A549 (cell line): Measurements from ENCODE around the gene TRMT1L. TPM values are rescaled to one million over a fixed set of nuclear protein-coding genes. Genes with fewer than 3 reads are reported as not detected.
A peak's percentile ranks its signal among the peaks of the same experiment; 100 is the strongest.

Experiments
- ATAC-seq, 2 experiments: fragments of 200-7000 bp in 1 of 2; fragments of >200 bp in 1 of 2; cut with Nextera tagmentation in 1 of 2; cut with Tn5 transposase in 1 of 2; 3 replicates each; pipeline versions ENCODE4 v1.8.0 to v1.9.1; 2018 to 2020; ENCODE audit warnings: mild to moderate bottlenecking in 1 of 2, moderate library complexity in 1 of 2
- CTCF ChIA-PET: fragments of 300-600 bp; sonication (Branson Sonifier 250); formaldehyde crosslinking; extraction: SDS; loops from one replicate; lab custom pipeline; 2021; ENCODE audit warnings: antibody characterized with exemption, inconsistent platforms; lab: Yijun Ruan, JAX
- POLR2A ChIA-PET: fragments of 350-600 bp; formaldehyde crosslinking; extraction: SDS; loops from one replicate; lab custom pipeline; 2021; ENCODE audit warnings: antibody characterized with exemption, inconsistent platforms; lab: Yijun Ruan, JAX
- DNase-seq, 2 experiments: peaks; one replicate each; pipeline versions ENCODE4 v3.0.0 to v3.0.0-alpha.2; 2011 to 2016; ENCODE audit warnings: low read depth in 1 of 2, low spot score in 1 of 2
- FAIRE-seq: peaks from 2 replicates; lab custom pipeline; 2011; peaks lifted over from hg19 to GRCh38; lab: Jason Lieb, UNC
- H3K27ac ChIP-seq, 2 experiments: fragments of >200 bp; sonication (Bioruptor Twin); formaldehyde crosslinking; 3 replicates each; pipeline ENCODE4 v1.5.1; 2016 to 2017
- H3K4me1 ChIP-seq: fragments of >200 bp; sonication (Bioruptor Twin); formaldehyde crosslinking; 3 replicates; pipeline ENCODE4 v1.6.1; 2016
- H3K4me2 ChIP-seq: fragments of >200 bp; sonication (Bioruptor Twin); formaldehyde crosslinking; 3 replicates; pipeline ENCODE4 v1.6.1; 2016
- H3K4me3 ChIP-seq: fragments of >200 bp; sonication (Bioruptor Twin); formaldehyde crosslinking; 3 replicates; pipeline ENCODE4 v1.5.1; 2016
- H3K9me3 ChIP-seq: fragments of >200 bp; sonication (Bioruptor Twin); formaldehyde crosslinking; 3 replicates; pipeline ENCODE4 v1.6.1; 2016
- CBX8 ChIP-seq: fragments of 200-600 bp; sonication (generic); IDR thresholded peaks from 2 replicates; pipeline ENCODE4 v1.6.1; 2016
- FOSB ChIP-seq: fragments of 250-450 bp; sonication (Bioruptor Pico); IDR thresholded peaks from 2 replicates; pipeline ENCODE4 v1.5.0; 2020; ENCODE audit warnings: mild to moderate bottlenecking, moderate library complexity
- HOXA7 ChIP-seq: fragments of 250-450 bp; sonication (Bioruptor Pico); IDR thresholded peaks from 2 replicates; pipeline ENCODE4 v1.5.0; 2020; ENCODE audit warnings: mild to moderate bottlenecking, moderate library complexity
- HOXB13 ChIP-seq: fragments of 250-450 bp; sonication (Bioruptor Pico); IDR thresholded peaks from 2 replicates; pipeline ENCODE4 v1.5.0; 2020; ENCODE audit warnings: low read depth, mild to moderate bottlenecking, moderate library complexity
- KDM1A ChIP-seq: fragments of 200-600 bp; sonication (generic); IDR thresholded peaks from 2 replicates; pipeline ENCODE4 v1.6.1; 2016; ENCODE audit warnings: low read depth, mild to moderate bottlenecking
- KDM5A ChIP-seq: fragments of 200-600 bp; sonication (generic); IDR thresholded peaks from 2 replicates; pipeline ENCODE4 v1.6.1; 2016; ENCODE audit warnings: antibody characterized with exemption, mild to moderate bottlenecking
- MAFK ChIP-seq: fragments of 450-650 bp; IDR thresholded peaks from 2 replicates; pipeline ENCODE4 v1.6.1; 2014; ENCODE audit not compliant: partially characterized antibody
- NPAS2 ChIP-seq: fragments of 250-450 bp; sonication (Bioruptor Pico); IDR thresholded peaks from 2 replicates; pipeline ENCODE4 v1.8.0; 2022; ENCODE audit warnings: mild to moderate bottlenecking, moderate library complexity, borderline replicate concordance
- PHF8 ChIP-seq: fragments of 200-600 bp; sonication (generic); IDR thresholded peaks from 2 replicates; pipeline ENCODE4 v1.6.1; 2016; ENCODE audit warnings: low read depth, mild to moderate bottlenecking, antibody characterized with exemption, moderate library complexity, borderline replicate concordance
- POLR2AphosphoS2 ChIP-seq: conservative IDR thresholded peaks from 2 replicates; pipeline ENCODE4 v1.6.1; 2012; ENCODE audit warnings: low read length, improper control_type of control experiment, inconsistent platforms
- RARB ChIP-seq: fragments of 250-450 bp; sonication (Bioruptor Pico); IDR thresholded peaks from 2 replicates; pipeline ENCODE4 v1.8.0; 2021; ENCODE audit warnings: mild to moderate bottlenecking, moderate library complexity
- RNF2 ChIP-seq: fragments of 200-600 bp; sonication (generic); IDR thresholded peaks from 2 replicates; pipeline ENCODE4 v1.6.1; 2016; ENCODE audit warnings: low read depth, mild to moderate bottlenecking, antibody characterized with exemption, moderate library complexity, borderline replicate concordance
- SMC3 ChIP-seq: fragments of >200 bp; sonication (Bioruptor Twin); formaldehyde crosslinking; IDR thresholded peaks from 3 replicates; pipeline ENCODE4 v1.6.1; 2018; ENCODE audit warnings: inconsistent platforms
- ZC3H11A ChIP-seq: fragments of 450-650 bp; IDR thresholded peaks from 2 replicates; pipeline ENCODE4 v1.6.1; 2014; ENCODE audit warnings: antibody characterized with exemption, mild to moderate bottlenecking
- ZNF302 ChIP-seq: fragments of 250-450 bp; sonication (Bioruptor Pico); IDR thresholded peaks from 2 replicates; pipeline ENCODE4 v1.9.0; 2021; ENCODE audit warnings: inconsistent platforms, mild to moderate bottlenecking, moderate library complexity
- WGBS: methylation state at CpG from one replicate; pipeline ENCODE4 v1.1.6; 2017; ENCODE audit errors: missing lambda C conversion rate; 5-methylcytosine and 5-hydroxymethylcytosine counted together
- polyA plus RNA-seq, 4 experiments: library from polyadenylated mRNA; depleted of rRNA in 3 of 4; stranded (reverse); fragments of >200 nt; fragmentation: RNase III in 1 of 4; extraction: RNeasy Plus Mini Kit Qiagen cat#74134 plus additional on column Dnase treatment in 1 of 4; gene quantifications; 2 replicates in 3 of 4; 3 replicates in 1 of 4; pipeline ENCODE4 v1.2.3, GENCODE V29; 2011 to 2017
- TF ChIP-seq, protein P1 (sequence below): fragments of >200 bp; sonication (Bioruptor Twin); formaldehyde crosslinking; IDR thresholded peaks from 3 replicates; pipeline ENCODE4 v1.6.1; 2016
- TF ChIP-seq, protein P2 (sequence below): fragments of 250-450 bp; sonication (Bioruptor Pico); IDR thresholded peaks from 2 replicates; pipeline ENCODE4 v1.5.0; 2021; ENCODE audit warnings: mild to moderate bottlenecking, moderate library complexity, borderline replicate concordance
- TF ChIP-seq, protein P3 (sequence below): IDR thresholded peaks from 2 replicates; pipeline ENCODE4 v1.6.1; 2012; ENCODE audit warnings: low read depth, borderline replicate concordance
- TF ChIP-seq, protein P4 (sequence below): fragments of >200 bp; sonication (Bioruptor Twin); formaldehyde crosslinking; IDR thresholded peaks from 2 replicates; pipeline ENCODE4 v1.6.1; 2016
- TF ChIP-seq, protein P5 (sequence below): fragments of 450-650 bp; IDR thresholded peaks from 2 replicates; pipeline ENCODE4 v1.6.1; 2014; ENCODE audit warnings: antibody characterized with exemption

The TRMT1L gene
- polyA plus RNA-seq, 2 of the 4 experiments (the other 2 are of a cell fraction), result 17.3 to 45.1 TPM

DNA sequence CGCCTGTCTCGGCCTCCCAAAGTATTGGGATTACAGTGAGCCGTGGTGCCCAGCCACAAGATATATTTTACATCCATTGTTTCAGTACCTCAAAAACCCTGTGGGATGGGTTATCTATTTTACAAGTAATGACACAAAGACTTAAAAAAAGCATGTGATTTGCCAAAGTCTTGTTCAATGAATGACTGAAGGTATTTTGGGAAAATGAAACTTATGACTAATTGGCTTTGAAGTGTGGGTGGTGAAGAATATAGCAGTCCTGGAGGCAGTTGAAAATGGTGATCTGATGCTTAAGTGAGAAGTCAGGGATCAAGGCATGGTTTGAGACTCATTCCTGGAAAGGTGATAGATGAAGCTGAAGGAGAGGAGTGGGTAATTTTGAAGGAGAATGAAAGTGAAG lies 3.2 kb upstream of the TRMT1L start (continued):
- TF ChIP-seq, protein P1, sequence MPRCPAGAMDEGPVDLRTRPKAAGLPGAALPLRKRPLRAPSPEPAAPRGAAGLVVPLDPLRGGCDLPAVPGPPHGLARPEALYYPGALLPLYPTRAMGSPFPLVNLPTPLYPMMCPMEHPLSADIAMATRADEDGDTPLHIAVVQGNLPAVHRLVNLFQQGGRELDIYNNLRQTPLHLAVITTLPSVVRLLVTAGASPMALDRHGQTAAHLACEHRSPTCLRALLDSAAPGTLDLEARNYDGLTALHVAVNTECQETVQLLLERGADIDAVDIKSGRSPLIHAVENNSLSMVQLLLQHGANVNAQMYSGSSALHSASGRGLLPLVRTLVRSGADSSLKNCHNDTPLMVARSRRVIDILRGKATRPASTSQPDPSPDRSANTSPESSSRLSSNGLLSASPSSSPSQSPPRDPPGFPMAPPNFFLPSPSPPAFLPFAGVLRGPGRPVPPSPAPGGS, result no peak

DNA sequence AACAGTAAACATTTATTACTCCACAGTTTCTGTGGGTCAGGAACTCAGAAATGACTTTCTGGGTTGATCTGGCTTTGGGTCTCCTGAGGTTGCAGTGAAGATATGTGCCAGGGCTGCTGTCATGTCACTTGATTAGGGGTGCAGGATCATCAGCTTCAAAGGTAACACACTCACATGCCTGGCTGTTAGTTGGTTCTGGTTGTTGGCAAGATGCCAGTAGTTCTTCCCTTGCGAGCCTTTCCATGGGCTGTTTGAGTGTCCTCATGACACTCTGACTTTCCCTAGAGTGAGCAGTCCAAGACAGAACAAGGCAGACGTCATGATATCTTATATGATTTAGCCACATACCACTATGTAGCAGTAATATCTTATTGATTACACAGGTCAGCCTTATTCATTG lies 2.0 kb upstream of the TRMT1L start:
- Histone ChIP-seq H3K9me3 (no peaks in the 10 kb centered on the region), H3K4me3 (no peak overlapping the region), H3K4me1 (peaks cover 20% of the 10 kb centered on the region), H3K4me2 (peak overlapping the region; percentile 98; the same call in 1 of the 3 replicates), H3K27ac (no peak overlapping the region)
- peak in 1 of 2 experiments; percentile 4 for DNase-seq
- ChIA-PET CTCF (interaction anchor here (0.8 to 2.5 kb wide), 4 partner anchors 9 to 174 kb away, joined by 3 to 21 read pairs (median 5); no protein-coding TSS in a partner anchor), POLR2A (no interaction called here)
- no peak for ATAC-seq
- 92% methylated on average over 2 of the region's 2 CpGs for WGBS
- TF ChIP-seq PHF8 (no peak), ZC3H11A (no peak), RARB (CRISPR knock-in tag) (no peak), HOXB13 (no peak), FOSB (CRISPR knock-in tag) (no peak), NPAS2 (no peak), ZNF302 (CRISPR knock-in tag) (no peak), POLR2AphosphoS2 (no peak), HOXA7 (CRISPR knock-in tag) (no peak), MAFK (no peak), CBX8 (no peak), SMC3 (no peak), RNF2 (no peak), KDM1A (no peak), KDM5A (no peak)
- TF ChIP-seq, protein P2, sequence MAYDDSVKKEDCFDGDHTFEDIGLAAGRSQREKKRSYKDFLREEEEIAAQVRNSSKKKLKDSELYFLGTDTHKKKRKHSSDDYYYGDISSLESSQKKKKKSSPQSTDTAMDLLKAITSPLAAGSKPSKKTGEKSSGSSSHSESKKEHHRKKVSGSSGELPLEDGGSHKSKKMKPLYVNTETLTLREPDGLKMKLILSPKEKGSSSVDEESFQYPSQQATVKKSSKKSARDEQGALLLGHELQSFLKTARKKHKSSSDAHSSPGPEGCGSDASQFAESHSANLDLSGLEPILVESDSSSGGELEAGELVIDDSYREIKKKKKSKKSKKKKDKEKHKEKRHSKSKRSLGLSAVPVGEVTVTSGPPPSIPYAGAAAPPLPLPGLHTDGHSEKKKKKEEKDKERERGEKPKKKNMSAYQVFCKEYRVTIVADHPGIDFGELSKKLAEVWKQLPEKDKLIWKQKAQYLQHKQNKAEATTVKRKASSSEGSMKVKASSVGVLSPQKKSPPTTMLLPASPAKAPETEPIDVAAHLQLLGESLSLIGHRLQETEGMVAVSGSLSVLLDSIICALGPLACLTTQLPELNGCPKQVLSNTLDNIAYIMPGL (CRISPR knock-in tag), result no peak
- TF ChIP-seq, protein P3, sequence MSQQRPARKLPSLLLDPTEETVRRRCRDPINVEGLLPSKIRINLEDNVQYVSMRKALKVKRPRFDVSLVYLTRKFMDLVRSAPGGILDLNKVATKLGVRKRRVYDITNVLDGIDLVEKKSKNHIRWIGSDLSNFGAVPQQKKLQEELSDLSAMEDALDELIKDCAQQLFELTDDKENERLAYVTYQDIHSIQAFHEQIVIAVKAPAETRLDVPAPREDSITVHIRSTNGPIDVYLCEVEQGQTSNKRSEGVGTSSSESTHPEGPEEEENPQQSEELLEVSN, result no peak
- TF ChIP-seq, protein P4, sequence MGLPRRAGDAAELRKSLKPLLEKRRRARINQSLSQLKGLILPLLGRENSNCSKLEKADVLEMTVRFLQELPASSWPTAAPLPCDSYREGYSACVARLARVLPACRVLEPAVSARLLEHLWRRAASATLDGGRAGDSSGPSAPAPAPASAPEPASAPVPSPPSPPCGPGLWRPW, result no peak
- TF ChIP-seq, protein P5, sequence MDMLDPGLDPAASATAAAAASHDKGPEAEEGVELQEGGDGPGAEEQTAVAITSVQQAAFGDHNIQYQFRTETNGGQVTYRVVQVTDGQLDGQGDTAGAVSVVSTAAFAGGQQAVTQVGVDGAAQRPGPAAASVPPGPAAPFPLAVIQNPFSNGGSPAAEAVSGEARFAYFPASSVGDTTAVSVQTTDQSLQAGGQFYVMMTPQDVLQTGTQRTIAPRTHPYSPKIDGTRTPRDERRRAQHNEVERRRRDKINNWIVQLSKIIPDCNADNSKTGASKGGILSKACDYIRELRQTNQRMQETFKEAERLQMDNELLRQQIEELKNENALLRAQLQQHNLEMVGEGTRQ, result no peak
- no peak for FAIRE-seq
